ENCODE results near the gene ITIH3.

DNA sequence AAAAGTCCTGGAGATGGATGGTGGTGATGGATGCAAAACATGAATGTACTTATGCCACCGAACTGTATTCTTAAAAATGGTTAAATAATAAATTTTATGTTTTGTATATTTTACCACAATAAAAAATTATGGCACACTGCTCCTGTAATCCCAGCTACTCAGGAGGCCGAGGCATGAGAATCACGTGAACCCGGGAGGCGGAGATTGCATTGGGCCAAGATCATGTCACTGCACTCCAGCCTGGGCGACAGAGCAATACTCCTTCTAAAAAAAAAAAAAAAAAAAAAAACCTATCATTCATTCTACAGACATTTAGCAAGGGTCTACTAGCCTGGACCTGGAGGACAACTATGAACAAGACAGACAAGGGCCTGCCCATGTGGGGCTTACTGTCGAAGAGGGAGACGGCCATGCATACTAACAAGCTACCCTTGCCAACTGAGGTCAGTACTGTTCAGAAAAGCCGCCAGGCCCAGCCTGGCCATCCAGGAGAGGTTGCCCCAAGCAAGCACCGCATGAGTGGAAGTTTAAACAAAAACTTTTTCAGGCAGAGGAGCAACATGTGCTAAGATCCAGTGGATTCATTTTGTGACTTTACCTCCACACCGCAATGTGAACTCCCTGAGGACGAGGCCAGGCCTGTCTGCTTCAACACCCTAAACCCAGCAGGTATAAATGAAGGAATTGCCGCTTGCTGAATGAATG, 21.1 kb upstream of the ITIH3 start:
- TF ChIP-seq, protein P1, sequence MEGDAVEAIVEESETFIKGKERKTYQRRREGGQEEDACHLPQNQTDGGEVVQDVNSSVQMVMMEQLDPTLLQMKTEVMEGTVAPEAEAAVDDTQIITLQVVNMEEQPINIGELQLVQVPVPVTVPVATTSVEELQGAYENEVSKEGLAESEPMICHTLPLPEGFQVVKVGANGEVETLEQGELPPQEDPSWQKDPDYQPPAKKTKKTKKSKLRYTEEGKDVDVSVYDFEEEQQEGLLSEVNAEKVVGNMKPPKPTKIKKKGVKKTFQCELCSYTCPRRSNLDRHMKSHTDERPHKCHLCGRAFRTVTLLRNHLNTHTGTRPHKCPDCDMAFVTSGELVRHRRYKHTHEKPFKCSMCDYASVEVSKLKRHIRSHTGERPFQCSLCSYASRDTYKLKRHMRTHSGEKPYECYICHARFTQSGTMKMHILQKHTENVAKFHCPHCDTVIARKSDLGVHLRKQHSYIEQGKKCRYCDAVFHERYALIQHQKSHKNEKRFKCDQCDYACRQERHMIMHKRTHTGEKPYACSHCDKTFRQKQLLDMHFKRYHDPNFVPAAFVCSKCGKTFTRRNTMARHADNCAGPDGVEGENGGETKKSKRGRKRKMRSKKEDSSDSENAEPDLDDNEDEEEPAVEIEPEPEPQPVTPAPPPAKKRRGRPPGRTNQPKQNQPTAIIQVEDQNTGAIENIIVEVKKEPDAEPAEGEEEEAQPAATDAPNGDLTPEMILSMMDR (IDR thresholded peaks at IDR 0.05) = no peak
- TF ChIP-seq POLR2A (IDR thresholded peaks at IDR 0.05) (no peak), POLR2AphosphoS5 (IDR thresholded peaks at IDR 0.05) (no peak), EP300 (IDR thresholded peaks at IDR 0.05) (no peak)
